Sigmoid colon (tissue), 4 donors: ENCODE measurements around the gene MET.

Source experiments
- POLR2A ChIP-seq, 2 donors: fragments of 450-650 bp; IDR thresholded peaks; one replicate each; pipeline ENCODE4 v1.6.1; 2016; ENCODE audit warnings: antibody characterized with exemption in 2 of 2, mild to moderate bottlenecking in 2 of 2, moderate library complexity in 2 of 2
- POLR2AphosphoS5 ChIP-seq, 4 donors: sonication (generic); formaldehyde crosslinking; IDR thresholded peaks; one replicate each; pipeline ENCODE4 v1.6.1; 2017; ENCODE audit warnings: antibody characterized with exemption in 4 of 4
- TF ChIP-seq, protein P1 (sequence below), 4 experiments: fragments of 450-650 bp in 3 of 4; fragments of 200-600 bp in 1 of 4; IDR thresholded peaks; one replicate each; pipeline ENCODE4 v1.5.1; 2016 to 2019; ENCODE audit warnings: antibody characterized with exemption in 4 of 4, mild to moderate bottlenecking in 3 of 4, moderate library complexity in 2 of 4

DNA sequence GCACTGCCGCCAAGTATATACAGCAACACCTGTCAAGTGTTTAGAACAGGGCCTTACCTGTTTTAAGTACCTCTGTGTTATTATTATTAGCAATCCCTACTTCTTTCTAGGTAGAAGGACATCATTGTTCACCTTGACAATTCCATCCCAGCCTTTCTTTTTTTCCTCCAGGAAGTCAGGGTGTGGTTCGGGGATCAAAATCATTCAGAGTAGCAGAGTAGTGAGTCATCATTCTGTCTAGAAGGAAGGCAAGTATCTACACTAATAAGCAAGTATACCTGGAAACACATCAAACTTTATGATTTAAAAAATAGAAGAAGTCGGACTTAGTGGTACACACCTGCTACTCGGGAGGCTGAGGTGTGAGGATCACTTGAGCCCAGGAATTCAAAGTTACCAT, 164.9 kb downstream of the MET start:
- TF ChIP-seq POLR2AphosphoS5 (IDR thresholded peaks at IDR 0.05) (no peak), POLR2A (IDR thresholded peaks at IDR 0.05) (no peak)
- TF ChIP-seq, protein P1, sequence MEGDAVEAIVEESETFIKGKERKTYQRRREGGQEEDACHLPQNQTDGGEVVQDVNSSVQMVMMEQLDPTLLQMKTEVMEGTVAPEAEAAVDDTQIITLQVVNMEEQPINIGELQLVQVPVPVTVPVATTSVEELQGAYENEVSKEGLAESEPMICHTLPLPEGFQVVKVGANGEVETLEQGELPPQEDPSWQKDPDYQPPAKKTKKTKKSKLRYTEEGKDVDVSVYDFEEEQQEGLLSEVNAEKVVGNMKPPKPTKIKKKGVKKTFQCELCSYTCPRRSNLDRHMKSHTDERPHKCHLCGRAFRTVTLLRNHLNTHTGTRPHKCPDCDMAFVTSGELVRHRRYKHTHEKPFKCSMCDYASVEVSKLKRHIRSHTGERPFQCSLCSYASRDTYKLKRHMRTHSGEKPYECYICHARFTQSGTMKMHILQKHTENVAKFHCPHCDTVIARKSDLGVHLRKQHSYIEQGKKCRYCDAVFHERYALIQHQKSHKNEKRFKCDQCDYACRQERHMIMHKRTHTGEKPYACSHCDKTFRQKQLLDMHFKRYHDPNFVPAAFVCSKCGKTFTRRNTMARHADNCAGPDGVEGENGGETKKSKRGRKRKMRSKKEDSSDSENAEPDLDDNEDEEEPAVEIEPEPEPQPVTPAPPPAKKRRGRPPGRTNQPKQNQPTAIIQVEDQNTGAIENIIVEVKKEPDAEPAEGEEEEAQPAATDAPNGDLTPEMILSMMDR (IDR thresholded peaks at IDR 0.05), result no peak
